ENCODE measurements around the gene TP53BP2.
"Not testable (repeated sequence)": the region's sequence is repeated elsewhere in the genome, so short reads cannot be mapped to it uniquely, and the experiment has no call there.

The TP53BP2 gene

GRCh38 chr1:223853275-223853674 lies 7.5 kb upstream of the TP53BP2 start:
- no peak for DNase-seq (ENCODE audit: low read depth in 1 of 2, low spot score in 1 of 2)

- DNase-seq (ENCODE audit: low read depth in 1 of 2, low spot score in 1 of 2): no peak
Measured at GRCh38 chr1:223852337-223852736, 6.6 kb upstream of the TP53BP2 start.

GRCh38 chr1:223849352-223850254 lies 3.9 kb upstream of the TP53BP2 start:
- DNase-seq (ENCODE audit: low read depth in 1 of 2, low spot score in 1 of 2): no peak

GRCh38 chr1:223848536-223848935 lies 2.8 kb upstream of the TP53BP2 start:
- no peak for DNase-seq (ENCODE audit: low read depth in 1 of 2, low spot score in 1 of 2)

GRCh38 chr1:223847781-223848345 lies 2.1 kb upstream of the TP53BP2 start:
- no peak for DNase-seq (ENCODE audit: low read depth in 1 of 2, low spot score in 1 of 2)

GRCh38 chr1:223845037-223845809 lies 524 bp downstream of the TP53BP2 start:
- DNase-seq (ENCODE audit: low read depth in 1 of 2, low spot score in 1 of 2): peak; percentile 31 to 59

- no peak for DNase-seq (ENCODE audit: low read depth in 1 of 2, low spot score in 1 of 2)
Measured at GRCh38 chr1:223844787-223845036, 1.0 kb downstream of the TP53BP2 start.

GRCh38 chr1:223843934-223844786 lies 1.6 kb downstream of the TP53BP2 start:
- no peak for DNase-seq (ENCODE audit: low read depth in 1 of 2, low spot score in 1 of 2)

GRCh38 chr1:223842784-223843183 lies 3.0 kb downstream of the TP53BP2 start:
- DNase-seq (ENCODE audit: low read depth in 1 of 2, low spot score in 1 of 2): no peak

GRCh38 chr1:223841977-223842623 lies 3.6 kb downstream of the TP53BP2 start:
- DNase-seq (ENCODE audit: low read depth in 1 of 2, low spot score in 1 of 2): not testable (repeated sequence)

GRCh38 chr1:223840254-223840653 lies 5.5 kb downstream of the TP53BP2 start:
- DNase-seq (ENCODE audit: low read depth in 1 of 2, low spot score in 1 of 2): no peak

GRCh38 chr1:223838125-223838854 lies 7.5 kb downstream of the TP53BP2 start:
- no peak for DNase-seq (ENCODE audit: low read depth in 1 of 2, low spot score in 1 of 2)

GRCh38 chr1:223837687-223838086 lies 8.1 kb downstream of the TP53BP2 start:
- no peak for DNase-seq (ENCODE audit: low read depth in 1 of 2, low spot score in 1 of 2)

GRCh38 chr1:223837206-223837605 lies 8.5 kb downstream of the TP53BP2 start:
- DNase-seq (ENCODE audit: low read depth in 1 of 2, low spot score in 1 of 2): no peak

GRCh38 chr1:223836586-223836985 lies 9.2 kb downstream of the TP53BP2 start:
- DNase-seq (ENCODE audit: low read depth in 1 of 2, low spot score in 1 of 2): no peak

GRCh38 chr1:223835754-223836153 lies 10.0 kb downstream of the TP53BP2 start:
- DNase-seq (ENCODE audit: low read depth in 1 of 2, low spot score in 1 of 2): no peak

- DNase-seq (ENCODE audit: low read depth in 1 of 2, low spot score in 1 of 2): no peak
Measured at GRCh38 chr1:223834660-223835263, 11.0 kb downstream of the TP53BP2 start.

GRCh38 chr1:223833948-223834347 lies 11.8 kb downstream of the TP53BP2 start:
- DNase-seq (ENCODE audit: low read depth in 1 of 2, low spot score in 1 of 2): no peak

GRCh38 chr1:223832637-223832943 lies 13.2 kb downstream of the TP53BP2 start:
- DNase-seq (ENCODE audit: low read depth in 1 of 2, low spot score in 1 of 2): no peak

All from stimulated activated CD4-positive, alpha-beta T cell treated with anti-CD3 and anti-CD28 coated beads, Interleukin-15, amount 100 ng/mL, for 1 hour (primary cell).